LNCAP (cell line): ENCODE results near the gene CRLF2.
A peak's percentile ranks its signal among the peaks of the same experiment; 100 is the strongest.

Experiments used
- CTCF ChIP-seq: fragments of 450-650 bp; IDR thresholded peaks from 2 replicates; pipeline ENCODE4 v1.5.1; 2017; ENCODE audit warnings: mild to moderate bottlenecking

Gene CRLF2, protein sequence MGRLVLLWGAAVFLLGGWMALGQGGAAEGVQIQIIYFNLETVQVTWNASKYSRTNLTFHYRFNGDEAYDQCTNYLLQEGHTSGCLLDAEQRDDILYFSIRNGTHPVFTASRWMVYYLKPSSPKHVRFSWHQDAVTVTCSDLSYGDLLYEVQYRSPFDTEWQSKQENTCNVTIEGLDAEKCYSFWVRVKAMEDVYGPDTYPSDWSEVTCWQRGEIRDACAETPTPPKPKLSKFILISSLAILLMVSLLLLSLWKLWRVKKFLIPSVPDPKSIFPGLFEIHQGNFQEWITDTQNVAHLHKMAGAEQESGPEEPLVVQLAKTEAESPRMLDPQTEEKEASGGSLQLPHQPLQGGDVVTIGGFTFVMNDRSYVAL

GRCh38 chrX:1212532-1212931 is at the start of gene CRLF2:
Gene CRLF2, minus strand, starts transcription at chrX:1212649. Its CDS starts 15 bp downstream, at chrX:1212634.
- no peak for TF ChIP-seq CTCF

GRCh38 chrX:1261285-1261684 is 48.8 kb upstream of the CRLF2 start:
- TF ChIP-seq CTCF = no peak

DNA sequence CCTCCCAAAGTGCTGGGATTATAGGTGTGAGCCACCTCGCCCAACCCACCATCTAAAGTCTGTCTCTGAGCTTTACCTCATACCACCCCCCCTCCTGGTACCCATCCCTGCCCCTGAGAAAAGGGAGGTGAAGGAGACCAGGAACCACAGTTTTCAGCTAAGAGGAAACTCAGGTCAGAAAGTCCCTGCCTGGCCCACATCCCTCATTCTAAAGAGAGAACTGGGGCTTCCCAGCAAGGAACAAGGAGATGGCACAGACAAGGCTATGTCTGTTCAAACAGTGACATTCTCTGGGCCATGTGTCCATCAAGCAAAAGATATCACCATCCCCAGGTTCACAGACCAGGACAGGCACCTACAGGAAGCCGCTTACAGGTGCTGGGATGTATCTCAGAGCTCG is 40.4 kb upstream of the CRLF2 start:
- TF ChIP-seq CTCF = no peak

GRCh38 chrX:1249101-1249887 is 36.8 kb upstream of the CRLF2 start:
- no peak for TF ChIP-seq CTCF

DNA sequence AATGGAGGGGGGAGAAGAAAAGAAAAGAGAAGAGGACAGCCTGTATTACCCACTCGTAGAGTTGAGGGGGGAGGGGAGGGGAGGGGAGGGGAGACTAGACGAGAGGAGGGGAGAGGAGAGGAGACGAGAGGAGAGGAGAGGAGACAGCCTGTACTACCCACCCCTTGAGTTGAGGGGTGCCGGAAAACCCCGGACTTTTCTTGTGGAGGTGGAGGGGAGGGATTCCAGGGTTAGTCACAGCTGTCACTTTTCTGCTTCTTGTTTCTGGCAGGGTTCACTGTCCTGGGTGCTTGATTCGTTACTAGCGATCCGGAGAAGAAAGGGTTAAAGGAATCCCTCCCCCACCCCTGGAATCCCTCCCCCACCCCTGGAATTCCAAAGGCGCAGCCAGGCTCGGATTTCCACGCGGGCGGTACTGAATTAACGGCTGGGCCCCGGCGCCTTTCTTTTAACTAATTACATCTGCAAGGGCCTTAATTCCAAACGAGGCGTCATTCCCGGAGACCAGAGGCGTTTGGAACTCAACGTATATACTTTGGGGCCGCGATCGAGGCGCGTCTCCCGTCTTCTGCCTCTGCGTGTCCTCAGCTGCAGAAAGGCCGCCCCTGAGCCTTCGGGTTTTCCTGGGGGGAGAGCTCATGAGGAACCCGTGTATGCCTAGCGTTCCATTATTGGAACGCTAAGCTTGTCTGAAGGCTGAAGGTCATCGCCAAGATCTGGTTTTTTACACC is 36.0 kb upstream of the CRLF2 start:
- no peak for TF ChIP-seq CTCF

DNA sequence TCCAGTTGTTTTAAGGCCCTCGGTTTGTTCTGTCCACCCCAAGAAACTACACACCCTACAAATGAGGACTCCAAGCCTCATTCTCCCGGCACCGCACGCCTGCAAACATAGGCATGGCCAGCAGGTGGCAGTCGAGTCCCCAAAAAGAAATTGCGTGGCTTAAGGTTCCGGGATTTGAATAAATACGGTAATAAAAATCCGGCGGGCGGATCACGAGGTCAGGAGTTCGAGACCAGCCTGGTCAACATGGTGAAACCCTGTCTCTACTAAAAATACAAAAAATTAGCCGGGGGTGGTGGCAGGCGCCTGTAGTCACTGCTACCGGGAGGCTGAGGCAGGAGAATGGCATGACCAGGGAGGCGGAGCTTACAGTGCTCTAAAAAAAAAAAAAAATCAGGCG is 34.4 kb upstream of the CRLF2 start:
- TF ChIP-seq CTCF = peak; percentile 99
